Prostate gland (tissue), 2 donors: ENCODE results near the gene AHSP. TPM values are rescaled to one million over a fixed set of nuclear protein-coding genes. Genes with fewer than 3 reads are reported as not detected.
"Not testable (repeated sequence)": the region's sequence is repeated elsewhere in the genome, so short reads cannot be mapped to it uniquely, and the experiment has no call there.

Experiments
- DNase-seq: peaks from one replicate; pipeline ENCODE4 v3.0.0-alpha.2; 2019; ENCODE audit warnings: low spot score
- H3K27ac ChIP-seq, 2 donors: fragments of 200-600 bp; sonication (generic); 2 replicates each; pipeline ENCODE4 v1.5.1; 2017 to 2019
- H3K27me3 ChIP-seq: fragments of 200-600 bp; sonication (generic); replicated peaks from 2 replicates; pipeline ENCODE4 v1.5.1; 2019; ENCODE audit not compliant: insufficient read depth
- H3K36me3 ChIP-seq, 2 donors: fragments of 200-600 bp; sonication (generic); 1 replicate in 1 of 2; 2 replicates in 1 of 2; pipeline versions ENCODE4 v1.5.1 to v1.8.1; 2017 to 2019
- H3K4me1 ChIP-seq: fragments of 200-600 bp; sonication (generic); replicated peaks from 2 replicates; pipeline ENCODE4 v1.5.1; 2019
- H3K4me3 ChIP-seq, 2 donors: fragments of 200-600 bp; sonication (generic); 2 replicates each; pipeline ENCODE4 v1.5.1; 2017 to 2019
- H3K9me3 ChIP-seq: fragments of 200-600 bp; sonication (generic); 2 replicates; pipeline ENCODE4 v1.5.1; 2017
- POLR2A ChIP-seq: fragments of 450-650 bp; IDR thresholded peaks from one replicate; pipeline ENCODE4 v1.6.1; 2016; ENCODE audit warnings: antibody characterized with exemption, mild to moderate bottlenecking
- POLR2AphosphoS5 ChIP-seq: sonication (generic); formaldehyde crosslinking; IDR thresholded peaks from one replicate; pipeline ENCODE4 v1.6.1; 2017; ENCODE audit warnings: antibody characterized with exemption
- WGBS: methylation state at CpG from one replicate; pipeline ENCODE4 v1.1.5; 2018; 5-methylcytosine and 5-hydroxymethylcytosine counted together
- intact Hi-C: fragments of 100-400 bp; cut with DNase I; formaldehyde crosslinking; loops from one replicate; pipeline ENCODE4 v1.14.2; 2022
- total RNA-seq, 2 donors: library from RNA; depleted of rRNA; stranded (reverse); fragments of >200 nt; gene quantifications; one replicate each; pipeline ENCODE4 v1.1.0, GENCODE V29; 2016
- TF ChIP-seq, protein P1 (sequence below), 4 experiments: fragments of 200-600 bp in 2 of 4; fragments of 450-650 bp in 2 of 4; sonication (generic) in 2 of 4; IDR thresholded peaks; 1 replicate in 3 of 4; 2 replicates in 1 of 4; pipeline ENCODE4 v1.5.1; 2016 to 2019; ENCODE audit warnings: antibody characterized with exemption in 4 of 4, mild to moderate bottlenecking in 2 of 4, moderate library complexity in 2 of 4

The AHSP gene
- total RNA-seq, 2 donors from 2014 or later: not detected

DNA sequence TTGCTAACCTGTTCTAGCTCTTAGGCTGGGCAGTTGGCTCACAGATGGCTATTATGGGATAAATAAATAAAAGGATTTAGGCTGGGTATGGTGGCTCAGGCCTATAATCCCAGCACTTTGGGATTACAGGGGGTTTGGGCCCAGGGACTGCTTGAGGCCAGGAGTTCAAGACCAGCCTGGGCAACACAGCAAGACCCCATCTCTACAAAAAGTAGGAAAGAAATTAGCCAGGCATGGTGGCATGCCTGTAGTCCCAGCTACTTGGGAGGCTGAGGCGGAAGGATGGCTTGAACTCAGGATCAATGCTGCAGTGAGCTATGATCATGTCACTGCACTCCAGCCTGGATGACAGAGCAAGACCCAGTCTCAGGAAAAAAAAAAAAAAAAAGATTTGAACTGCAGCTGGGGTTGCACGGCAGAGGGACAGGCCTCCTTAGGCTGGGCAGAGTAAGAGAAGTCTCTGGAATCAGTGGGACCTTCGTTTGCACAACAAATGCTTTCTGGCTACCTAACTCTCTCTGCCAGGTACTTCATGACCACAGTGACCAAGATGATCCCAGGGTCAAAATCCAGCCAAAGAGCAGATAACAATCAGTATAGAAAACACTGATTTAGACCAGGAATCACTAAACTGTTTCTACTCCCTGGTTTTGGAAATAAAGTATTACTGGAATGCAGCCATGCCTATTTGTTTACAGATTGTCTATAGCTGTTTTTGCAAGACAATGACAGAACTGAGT lies 26.3 kb upstream of the AHSP start:
- no peak for DNase-seq
- Histone ChIP-seq H3K9me3 (no peaks in the 10 kb centered on the region), H3K4me3 (no peak overlapping the region), H3K27me3 (no peaks in the 10 kb centered on the region), H3K27ac (no peak overlapping the region), H3K36me3 (peaks cover 0 to 3% of the 10 kb centered on the region in 2 donors), H3K4me1 (peaks cover under 1% of the 10 kb centered on the region)
- 73% methylated on average over 3 of the region's 3 CpGs for WGBS
- TF ChIP-seq POLR2A (no peak), POLR2AphosphoS5 (no peak)
- TF ChIP-seq, protein P1, sequence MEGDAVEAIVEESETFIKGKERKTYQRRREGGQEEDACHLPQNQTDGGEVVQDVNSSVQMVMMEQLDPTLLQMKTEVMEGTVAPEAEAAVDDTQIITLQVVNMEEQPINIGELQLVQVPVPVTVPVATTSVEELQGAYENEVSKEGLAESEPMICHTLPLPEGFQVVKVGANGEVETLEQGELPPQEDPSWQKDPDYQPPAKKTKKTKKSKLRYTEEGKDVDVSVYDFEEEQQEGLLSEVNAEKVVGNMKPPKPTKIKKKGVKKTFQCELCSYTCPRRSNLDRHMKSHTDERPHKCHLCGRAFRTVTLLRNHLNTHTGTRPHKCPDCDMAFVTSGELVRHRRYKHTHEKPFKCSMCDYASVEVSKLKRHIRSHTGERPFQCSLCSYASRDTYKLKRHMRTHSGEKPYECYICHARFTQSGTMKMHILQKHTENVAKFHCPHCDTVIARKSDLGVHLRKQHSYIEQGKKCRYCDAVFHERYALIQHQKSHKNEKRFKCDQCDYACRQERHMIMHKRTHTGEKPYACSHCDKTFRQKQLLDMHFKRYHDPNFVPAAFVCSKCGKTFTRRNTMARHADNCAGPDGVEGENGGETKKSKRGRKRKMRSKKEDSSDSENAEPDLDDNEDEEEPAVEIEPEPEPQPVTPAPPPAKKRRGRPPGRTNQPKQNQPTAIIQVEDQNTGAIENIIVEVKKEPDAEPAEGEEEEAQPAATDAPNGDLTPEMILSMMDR (IDR thresholded peaks at IDR 0.05): no peak
- intact Hi-C loops: loop anchor here (10.0 kb wide), 1 partner anchor 373 kb away; the partner anchor contains the start of gene ZNF267

DNA sequence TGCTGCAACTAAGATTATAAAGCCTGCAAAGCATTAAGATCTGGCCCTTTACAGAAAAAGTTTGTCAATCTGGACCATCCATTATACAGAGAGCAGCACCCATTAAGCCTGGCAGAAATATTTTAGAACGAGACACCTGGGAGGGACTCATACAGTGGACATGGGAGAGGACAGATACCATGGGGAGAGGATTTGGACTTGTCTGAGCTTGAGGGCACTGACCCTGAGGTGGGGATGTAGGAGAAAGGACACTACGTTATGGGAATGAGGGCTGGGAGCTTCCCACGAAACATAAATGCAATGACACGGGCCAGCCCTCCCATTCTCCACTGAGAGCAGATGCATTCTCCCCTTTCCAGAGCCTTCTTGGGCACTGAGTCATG lies 25.7 kb upstream of the AHSP start:
- no peaks in the 10 kb centered on the region for H3K9me3 ChIP-seq
- no peak for DNase-seq
- H3K4me1 ChIP-seq: peaks cover 6% of the 10 kb centered on the region
- intact Hi-C loops: loop anchor here (10.0 kb wide), 1 partner anchor 373 kb away; the partner anchor contains the start of gene ZNF267
- peaks cover 0 to 3% of the 10 kb centered on the region in 2 donors for H3K36me3 ChIP-seq
- H3K27ac ChIP-seq: no peak overlapping the region
- TF ChIP-seq POLR2A: no peak
- no peak for TF ChIP-seq POLR2AphosphoS5
- TF ChIP-seq, protein P1 (IDR thresholded peaks at IDR 0.05): no peak
- WGBS: 79% methylated on average over 4 of the region's 4 CpGs
- no peak overlapping the region for H3K4me3 ChIP-seq
- H3K27me3 ChIP-seq: no peaks in the 10 kb centered on the region

DNA sequence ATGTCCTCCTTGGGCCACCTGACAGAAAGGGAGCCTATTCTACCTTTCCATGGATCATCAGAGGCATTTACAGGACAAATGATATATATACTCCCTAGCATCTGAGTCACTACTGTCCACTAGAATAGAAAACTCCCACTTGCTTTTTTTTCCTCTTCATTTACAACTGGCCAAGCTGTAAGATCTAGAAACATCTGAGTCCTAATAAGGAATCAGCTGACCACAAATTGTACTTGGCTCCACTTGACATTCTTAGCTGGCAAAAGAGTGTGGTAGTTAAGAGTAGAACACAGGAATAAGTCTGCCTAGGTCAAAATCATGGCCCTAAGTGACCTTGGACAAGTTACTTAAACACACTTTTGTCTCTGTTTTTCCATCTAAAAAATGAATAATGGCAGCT lies 24.7 kb upstream of the AHSP start:
- Histone ChIP-seq H3K27ac (no peak overlapping the region), H3K9me3 (no peaks in the 10 kb centered on the region), H3K4me3 (no peak overlapping the region), H3K4me1 (peaks cover 8% of the 10 kb centered on the region), H3K27me3 (no peaks in the 10 kb centered on the region), H3K36me3 (peaks cover 0 to 3% of the 10 kb centered on the region in 2 donors)
- DNase-seq: no peak
- intact Hi-C loops: loop anchor here (10.0 kb wide), 1 partner anchor 372 kb away; the partner anchor contains the start of gene ZNF267
- no peak for TF ChIP-seq POLR2A
- TF ChIP-seq, protein P1 (IDR thresholded peaks at IDR 0.05): no peak
- TF ChIP-seq POLR2AphosphoS5: no peak

DNA sequence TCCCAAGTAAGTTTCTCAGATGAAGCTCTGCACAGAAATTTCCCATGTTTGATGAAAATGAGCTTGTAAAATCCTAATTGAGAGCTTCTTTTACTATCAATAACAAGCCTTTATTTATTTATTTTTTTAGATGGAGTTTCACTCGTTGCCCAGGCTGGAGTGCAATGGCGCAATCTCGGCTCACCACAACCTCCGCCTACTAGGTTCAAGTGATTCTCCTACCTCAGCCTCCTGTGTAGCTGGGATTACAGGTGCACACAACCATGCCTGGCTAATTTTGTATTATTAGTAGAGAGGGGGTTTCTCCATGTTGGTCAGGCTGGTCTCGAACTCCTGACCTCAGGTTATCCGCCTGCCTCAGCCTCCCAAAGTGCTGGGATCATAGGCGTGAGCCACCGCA lies 24.1 kb upstream of the AHSP start:
- not testable (repeated sequence) for H3K27ac ChIP-seq, H3K27me3 ChIP-seq, DNase-seq, H3K4me1 ChIP-seq, H3K9me3 ChIP-seq, H3K36me3 ChIP-seq, H3K4me3 ChIP-seq
- 87% methylated on average over 8 of the region's 8 CpGs for WGBS
- intact Hi-C loops: loop anchor here (10.0 kb wide), 1 partner anchor 371 kb away; the partner anchor contains the start of gene ZNF267

DNA sequence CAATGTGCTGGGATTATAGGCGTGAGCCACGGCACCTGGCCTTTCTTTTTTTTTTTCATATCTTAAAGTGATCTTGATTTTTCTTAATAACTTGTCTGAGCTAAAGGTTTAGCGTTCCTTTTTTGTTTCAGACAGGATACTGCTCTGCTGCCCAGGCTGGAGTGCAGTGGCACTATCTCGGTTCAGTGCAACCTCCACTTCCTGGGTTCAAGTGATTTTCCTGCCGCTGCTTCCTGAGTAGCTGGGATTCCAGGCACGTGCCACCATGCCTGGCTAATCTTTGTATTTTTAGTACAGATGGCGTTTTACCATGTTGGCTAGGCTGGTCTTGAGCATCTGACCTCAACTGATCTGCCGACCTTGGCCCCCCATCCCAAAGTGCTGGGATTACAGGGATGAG lies 23.5 kb upstream of the AHSP start:
- intact Hi-C loops: loop anchor here (10.0 kb wide), 1 partner anchor 371 kb away; the partner anchor contains the start of gene ZNF267
- H3K4me3 ChIP-seq: no peak overlapping the region
- no peak for DNase-seq
- peaks cover 0 to 3% of the 10 kb centered on the region in 2 donors for H3K36me3 ChIP-seq
- H3K9me3 ChIP-seq: no peaks in the 10 kb centered on the region
- H3K4me1 ChIP-seq: peaks cover 8% of the 10 kb centered on the region
- H3K27ac ChIP-seq: no peak overlapping the region
- no peaks in the 10 kb centered on the region for H3K27me3 ChIP-seq
- TF ChIP-seq POLR2AphosphoS5 (no peak), POLR2A (no peak)
- TF ChIP-seq, protein P1 (IDR thresholded peaks at IDR 0.05): no peak
- 82% methylated on average over 8 of the region's 8 CpGs for WGBS
